Prostate gland (tissue), 2 donors: ENCODE measurements around the gene ADIG.

Source experiments
- POLR2A ChIP-seq: fragments of 450-650 bp; IDR thresholded peaks from one replicate; pipeline ENCODE4 v1.6.1; 2016; ENCODE audit warnings: antibody characterized with exemption, mild to moderate bottlenecking
- POLR2AphosphoS5 ChIP-seq: sonication (generic); formaldehyde crosslinking; IDR thresholded peaks from one replicate; pipeline ENCODE4 v1.6.1; 2017; ENCODE audit warnings: antibody characterized with exemption
- TF ChIP-seq, protein P1 (sequence below), 4 experiments: fragments of 200-600 bp in 2 of 4; fragments of 450-650 bp in 2 of 4; sonication (generic) in 2 of 4; IDR thresholded peaks; 1 replicate in 3 of 4; 2 replicates in 1 of 4; pipeline ENCODE4 v1.5.1; 2016 to 2019; ENCODE audit warnings: antibody characterized with exemption in 4 of 4, mild to moderate bottlenecking in 2 of 4, moderate library complexity in 2 of 4

DNA sequence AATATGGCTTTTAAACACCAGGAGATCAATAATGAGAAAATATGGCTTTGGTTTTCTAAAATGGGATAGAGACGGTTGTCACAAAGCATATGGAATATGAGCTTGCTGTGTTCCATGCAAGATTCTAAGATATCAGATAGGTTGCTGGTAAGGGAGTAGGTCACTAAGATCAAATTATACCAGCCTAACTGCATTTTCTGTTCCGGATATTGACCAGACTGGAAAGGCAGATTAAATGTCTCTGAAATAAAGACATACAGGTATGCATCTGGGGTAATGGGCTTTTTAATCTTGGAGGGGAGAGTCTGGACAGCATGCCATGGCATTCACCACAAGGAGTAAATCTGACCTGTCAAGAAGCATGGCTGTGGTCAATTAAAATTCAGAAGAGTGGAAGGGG, 35.2 kb upstream of the ADIG start:
- TF ChIP-seq POLR2AphosphoS5 (no peak), POLR2A (no peak)
- TF ChIP-seq, protein P1, sequence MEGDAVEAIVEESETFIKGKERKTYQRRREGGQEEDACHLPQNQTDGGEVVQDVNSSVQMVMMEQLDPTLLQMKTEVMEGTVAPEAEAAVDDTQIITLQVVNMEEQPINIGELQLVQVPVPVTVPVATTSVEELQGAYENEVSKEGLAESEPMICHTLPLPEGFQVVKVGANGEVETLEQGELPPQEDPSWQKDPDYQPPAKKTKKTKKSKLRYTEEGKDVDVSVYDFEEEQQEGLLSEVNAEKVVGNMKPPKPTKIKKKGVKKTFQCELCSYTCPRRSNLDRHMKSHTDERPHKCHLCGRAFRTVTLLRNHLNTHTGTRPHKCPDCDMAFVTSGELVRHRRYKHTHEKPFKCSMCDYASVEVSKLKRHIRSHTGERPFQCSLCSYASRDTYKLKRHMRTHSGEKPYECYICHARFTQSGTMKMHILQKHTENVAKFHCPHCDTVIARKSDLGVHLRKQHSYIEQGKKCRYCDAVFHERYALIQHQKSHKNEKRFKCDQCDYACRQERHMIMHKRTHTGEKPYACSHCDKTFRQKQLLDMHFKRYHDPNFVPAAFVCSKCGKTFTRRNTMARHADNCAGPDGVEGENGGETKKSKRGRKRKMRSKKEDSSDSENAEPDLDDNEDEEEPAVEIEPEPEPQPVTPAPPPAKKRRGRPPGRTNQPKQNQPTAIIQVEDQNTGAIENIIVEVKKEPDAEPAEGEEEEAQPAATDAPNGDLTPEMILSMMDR (IDR thresholded peaks at IDR 0.05), result no peak
